Testis (tissue), 2 donors: ENCODE results near the gene PLET1.

Experiments used
- POLR2A ChIP-seq: fragments of 450-650 bp; IDR thresholded peaks from one replicate; pipeline ENCODE4 v1.6.1; 2017; ENCODE audit warnings: antibody characterized with exemption, mild to moderate bottlenecking, moderate library complexity
- TF ChIP-seq, protein P1 (sequence below), 3 experiments: fragments of 450-650 bp in 2 of 3; fragments of 200-600 bp in 1 of 3; sonication (generic) in 1 of 3; IDR thresholded peaks; one replicate each; pipeline ENCODE4 v1.5.1; 2016 to 2019; ENCODE audit warnings: antibody characterized with exemption in 3 of 3, mild to moderate bottlenecking in 2 of 3, moderate library complexity in 1 of 3

DNA sequence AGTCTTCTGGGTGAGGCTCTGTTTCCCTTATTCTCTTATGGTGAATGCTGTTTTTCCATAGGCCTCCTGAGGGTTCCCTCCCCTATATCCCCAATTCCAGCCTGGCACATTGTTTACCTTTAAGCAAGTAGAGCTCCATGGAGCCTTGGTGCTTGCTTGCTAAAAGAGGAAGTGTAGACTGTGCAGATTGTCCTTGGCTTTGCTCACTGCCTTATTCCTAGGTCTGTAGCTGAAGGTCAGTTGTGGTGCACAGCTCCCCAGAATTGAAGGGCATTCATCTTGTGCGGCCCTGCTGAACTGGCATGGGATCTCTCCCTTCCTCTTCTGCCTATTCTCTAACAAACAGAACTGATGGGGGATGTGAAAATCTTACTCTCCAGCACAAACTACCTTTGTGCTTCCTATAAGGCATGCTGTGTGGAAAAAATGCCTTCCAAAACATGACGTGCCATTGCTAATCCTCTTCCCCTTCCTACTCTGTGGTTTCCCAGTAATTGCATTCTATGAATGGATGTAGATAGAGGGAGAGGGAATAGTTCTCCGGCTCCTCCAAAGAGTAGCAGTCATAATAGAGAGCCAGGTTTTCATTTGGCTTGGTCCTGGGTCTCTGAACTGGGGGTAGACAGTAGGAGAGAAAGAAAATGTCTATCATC is 34.2 kb upstream of the PLET1 start:
- TF ChIP-seq, protein P1, sequence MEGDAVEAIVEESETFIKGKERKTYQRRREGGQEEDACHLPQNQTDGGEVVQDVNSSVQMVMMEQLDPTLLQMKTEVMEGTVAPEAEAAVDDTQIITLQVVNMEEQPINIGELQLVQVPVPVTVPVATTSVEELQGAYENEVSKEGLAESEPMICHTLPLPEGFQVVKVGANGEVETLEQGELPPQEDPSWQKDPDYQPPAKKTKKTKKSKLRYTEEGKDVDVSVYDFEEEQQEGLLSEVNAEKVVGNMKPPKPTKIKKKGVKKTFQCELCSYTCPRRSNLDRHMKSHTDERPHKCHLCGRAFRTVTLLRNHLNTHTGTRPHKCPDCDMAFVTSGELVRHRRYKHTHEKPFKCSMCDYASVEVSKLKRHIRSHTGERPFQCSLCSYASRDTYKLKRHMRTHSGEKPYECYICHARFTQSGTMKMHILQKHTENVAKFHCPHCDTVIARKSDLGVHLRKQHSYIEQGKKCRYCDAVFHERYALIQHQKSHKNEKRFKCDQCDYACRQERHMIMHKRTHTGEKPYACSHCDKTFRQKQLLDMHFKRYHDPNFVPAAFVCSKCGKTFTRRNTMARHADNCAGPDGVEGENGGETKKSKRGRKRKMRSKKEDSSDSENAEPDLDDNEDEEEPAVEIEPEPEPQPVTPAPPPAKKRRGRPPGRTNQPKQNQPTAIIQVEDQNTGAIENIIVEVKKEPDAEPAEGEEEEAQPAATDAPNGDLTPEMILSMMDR (IDR thresholded peaks at IDR 0.05): no peak
- TF ChIP-seq POLR2A: no peak
